ENCODE data around the gene SKAP1. TPM values are rescaled to one million over a fixed set of nuclear protein-coding genes. Genes with fewer than 3 reads are reported as not detected.

Gene SKAP1
- total and polyA plus RNA-seq, 2 of the 13 experiments (the other 11 are each of a cell fraction or from before 2014, with no cell fraction given): 0.21 TPM; not detected in 1

DNA sequence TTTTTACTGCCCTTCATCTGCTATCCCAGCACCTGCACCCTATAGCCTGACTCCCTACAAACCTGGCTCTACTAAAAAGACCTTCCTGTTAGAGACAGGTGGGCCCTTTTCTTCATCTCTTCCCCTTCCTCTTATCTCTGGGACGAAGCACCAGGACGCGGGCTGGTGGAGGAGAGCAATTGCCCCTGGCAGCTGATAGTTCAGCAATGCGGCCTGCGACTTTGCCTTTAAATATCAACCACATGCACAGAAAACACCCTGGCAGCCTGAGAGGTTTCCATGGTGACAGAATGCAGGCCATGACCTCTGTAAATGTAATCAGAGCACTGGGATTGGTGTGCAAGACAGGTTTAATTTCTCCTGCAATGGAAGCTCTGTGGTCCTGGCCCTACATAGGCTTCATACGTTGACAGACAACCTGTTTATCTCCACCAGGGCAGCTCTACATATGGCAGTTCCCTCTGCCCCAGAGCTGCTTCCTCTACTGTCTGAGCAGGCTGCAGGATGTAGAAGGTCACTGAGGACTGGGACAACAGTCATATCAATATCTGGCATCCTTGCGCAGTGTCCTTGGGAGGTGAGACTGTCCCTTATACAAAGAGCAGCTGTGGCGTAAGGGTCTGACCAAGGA lies 10.0 kb upstream of the SKAP1 start (continued):
- TF ChIP-seq CREB3 (CRISPR knock-in tag; IDR thresholded peaks at IDR 0.05): no peak
- no peak for TF ChIP-seq AHR (CRISPR knock-in tag; IDR thresholded peaks at IDR 0.05)

- H3K9me3 ChIP-seq (ENCODE audit: low read length): no peaks in the 10 kb centered on the region
- DNase-seq (ENCODE audit: low spot score) (no peak), FAIRE-seq (no peak), ATAC-seq (no peak)
- H3K79me2 ChIP-seq (ENCODE audit: insufficient read depth, low read length): no peaks in the 10 kb centered on the region
- in situ Hi-C loops (cut with HindIII; ENCODE audit: extremely low pct_ligation_motif_present, low pct_unique_long_range_greater_than_20kb) (no loop called here), intact Hi-C loops (cut with micrococcal nuclease; ENCODE audit: unreplicated experiment) (no loop called here)
- H4K20me1 ChIP-seq (ENCODE audit: insufficient read depth, low read length): no peaks in the 10 kb centered on the region
- no peak overlapping the region for H3K4me2 ChIP-seq (ENCODE audit: low read depth, low read length)
- BruUV-seq (replicated peaks): no TSS peak
- 6% methylated on average over 3 of the region's 3 CpGs for WGBS (ENCODE audit: low lambda C conversion rate)
- H3K4me3 ChIP-seq (replicated peaks in 1 of 3; ENCODE audit: insufficient read depth in 1 of 3, low read depth in 2 of 3, low read length in 3 of 3): no peak overlapping the region
- peaks cover 3 to 46% of the 10 kb centered on the region in 2 experiments; a peak in 2 of 5 replicates for H3K27me3 ChIP-seq (ENCODE audit: control insufficient read depth in 1 of 2, insufficient read depth in 2 of 2, low read length in 2 of 2)
- H2AFZ ChIP-seq (ENCODE audit: low read length): no peak overlapping the region
- no peaks in the 10 kb centered on the region for H3K4me1 ChIP-seq (ENCODE audit: insufficient read depth, low read length)
- TF ChIP-seq ZFYVE20 (CRISPR knock-in tag; IDR thresholded peaks at IDR 0.05; ENCODE audit: borderline replicate concordance, low read depth): no peak
- no peak for TF ChIP-seq ZNF7 (CRISPR knock-in tag; IDR thresholded peaks at IDR 0.05)
- TF ChIP-seq CEBPB (IDR thresholded peaks at IDR 0.05; ENCODE audit: borderline replicate concordance, low read depth, low read length): peak; percentile 32; the same call in 1 of the 2 replicates
- POLR2A ChIA-PET: no interaction called here
- CTCF ChIA-PET (ENCODE audit: low intra/inter-chr PET ratio, low total read pairs): no interaction called here
- H3K27ac ChIP-seq (ENCODE audit: extremely low read length, insufficient read depth, low read length): no peak overlapping the region
- H3K36me3 ChIP-seq (replicated peaks in 1 of 2; ENCODE audit: control insufficient read depth in 1 of 2, insufficient read depth in 2 of 2, low read length in 2 of 2): no peaks in the 10 kb centered on the region
- H3K9ac ChIP-seq (ENCODE audit: insufficient read depth, low read depth, low read length): no peak overlapping the region
These were observed 9.3 kb upstream of the SKAP1 start for GRCh38 chr17:48439110-48439850.

All from HepG2 (cell line).